Brain pericyte (primary cell): Measurements from ENCODE around the gene TREM1.
A peak's percentile ranks its signal among the peaks of the same experiment; 100 is the strongest.

Experiments
- DNase-seq: peaks from one replicate; pipeline ENCODE4 v3.0.0-alpha.2; 2012; ENCODE audit warnings: low read depth, low spot score

TREM1 gene

DNA sequence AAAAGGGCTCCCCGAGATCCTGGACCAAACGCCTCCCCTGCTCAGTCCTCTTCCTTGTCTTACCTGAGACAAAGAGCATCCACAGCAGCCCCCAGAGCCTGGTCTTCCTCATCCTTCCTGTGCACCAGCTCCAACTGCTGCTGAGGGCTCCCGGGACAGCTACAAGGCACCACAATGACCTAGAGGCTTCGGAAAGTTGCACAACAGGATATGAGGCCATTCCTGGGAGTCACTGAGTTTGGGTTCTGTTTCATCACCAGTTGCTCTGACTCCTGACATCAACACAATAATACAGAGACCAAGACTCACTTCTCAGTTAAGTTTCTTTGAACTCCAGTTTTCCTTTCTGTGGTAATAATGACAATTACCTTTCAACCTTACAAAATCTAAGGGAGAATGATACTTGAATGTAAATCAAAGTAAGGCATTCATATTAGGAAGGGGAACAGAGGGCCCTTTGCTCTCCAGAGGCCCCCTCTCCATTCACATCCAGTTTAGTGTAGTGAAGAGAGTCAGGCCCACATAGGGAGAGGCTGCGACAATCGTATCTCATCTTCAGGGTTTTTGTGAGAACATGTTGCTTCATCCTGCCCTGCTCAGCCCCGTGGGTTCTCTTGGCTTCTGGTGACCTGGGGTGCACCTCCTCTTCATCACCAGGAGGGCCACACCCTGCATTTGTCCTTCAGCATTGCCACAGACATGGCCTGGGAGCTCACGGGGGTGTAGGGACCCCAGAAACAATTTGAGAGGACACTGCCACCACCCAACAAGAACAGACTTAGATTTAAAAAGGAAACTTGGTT, at the start of gene TREM1:
Gene TREM1 (minus strand): TSS at position 139 of the 803 bp plus-strand sequence. CDS start 27 bp downstream, at position 112.
- no peak for DNase-seq

DNA sequence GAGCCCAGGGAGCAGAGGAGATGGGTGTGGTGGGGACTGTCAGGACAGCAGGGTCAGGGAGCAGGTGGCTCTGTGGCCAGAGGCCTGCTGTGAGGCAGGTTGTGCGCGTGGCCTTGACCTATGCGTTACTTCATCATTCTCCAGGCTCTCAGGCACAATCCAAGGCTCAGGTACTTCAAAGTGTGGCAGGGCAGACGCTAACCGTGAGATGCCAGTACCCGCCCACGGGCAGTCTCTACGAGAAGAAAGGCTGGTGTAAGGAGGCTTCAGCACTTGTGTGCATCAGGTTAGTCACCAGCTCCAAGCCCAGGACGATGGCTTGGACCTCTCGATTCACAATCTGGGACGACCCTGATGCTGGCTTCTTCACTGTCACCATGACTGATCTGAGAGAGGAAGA, 49.5 kb upstream of the TREM1 start:
- no peak for DNase-seq

DNA sequence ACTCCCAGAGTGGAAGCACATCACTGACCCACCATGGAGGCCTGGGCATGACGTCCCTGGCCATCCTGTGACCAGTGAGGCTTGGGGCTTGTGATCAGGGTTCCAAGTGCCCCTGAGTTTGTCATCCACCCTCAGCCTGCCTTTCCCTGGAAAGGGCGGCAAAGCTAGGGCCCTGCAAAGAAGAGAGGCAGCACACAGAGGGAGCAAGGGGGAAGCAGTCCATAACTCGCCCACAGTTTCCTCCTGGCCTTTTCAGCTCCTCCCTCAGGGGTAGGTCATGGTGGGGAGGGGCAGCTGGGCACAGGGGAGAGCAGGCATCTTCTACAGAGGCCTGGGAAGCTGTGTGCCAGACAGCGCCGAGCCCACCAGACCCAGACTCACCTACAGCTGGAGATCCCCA, 48.8 kb upstream of the TREM1 start, which contains the start of gene NCR2:
Gene NCR2 (plus strand): TSS at position 313 of the 400 bp plus-strand sequence. CDS start 269 bp downstream, outside the sequence.
- no peak for DNase-seq

DNA sequence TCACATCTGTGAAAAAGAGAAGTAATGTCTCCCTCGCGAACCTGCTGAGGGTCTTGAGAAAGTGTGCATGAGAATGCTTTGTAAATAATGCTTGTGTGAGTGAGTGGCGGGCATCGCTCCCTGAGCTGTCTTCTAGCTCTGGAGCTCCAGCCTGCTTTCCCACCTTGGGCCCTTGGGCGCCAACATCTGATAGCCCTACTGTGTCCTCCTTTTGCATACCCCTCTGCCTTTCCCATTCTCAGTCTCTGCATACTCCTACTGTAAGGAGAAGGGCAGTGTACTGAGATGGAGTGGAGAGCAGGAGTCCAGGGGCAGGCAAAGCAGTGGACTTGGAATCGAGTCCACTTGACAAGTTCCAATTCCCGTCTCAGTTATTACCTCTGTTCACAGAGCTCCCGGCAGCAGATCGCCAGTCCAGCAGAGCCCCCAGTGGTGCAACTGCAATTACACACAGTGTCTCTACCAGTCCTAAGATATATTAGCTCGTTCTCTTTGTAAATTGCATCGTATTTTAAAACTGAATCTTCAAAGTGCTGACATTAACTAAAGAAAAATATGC, 48.1 kb upstream of the TREM1 start:
- DNase-seq = no peak

DNA sequence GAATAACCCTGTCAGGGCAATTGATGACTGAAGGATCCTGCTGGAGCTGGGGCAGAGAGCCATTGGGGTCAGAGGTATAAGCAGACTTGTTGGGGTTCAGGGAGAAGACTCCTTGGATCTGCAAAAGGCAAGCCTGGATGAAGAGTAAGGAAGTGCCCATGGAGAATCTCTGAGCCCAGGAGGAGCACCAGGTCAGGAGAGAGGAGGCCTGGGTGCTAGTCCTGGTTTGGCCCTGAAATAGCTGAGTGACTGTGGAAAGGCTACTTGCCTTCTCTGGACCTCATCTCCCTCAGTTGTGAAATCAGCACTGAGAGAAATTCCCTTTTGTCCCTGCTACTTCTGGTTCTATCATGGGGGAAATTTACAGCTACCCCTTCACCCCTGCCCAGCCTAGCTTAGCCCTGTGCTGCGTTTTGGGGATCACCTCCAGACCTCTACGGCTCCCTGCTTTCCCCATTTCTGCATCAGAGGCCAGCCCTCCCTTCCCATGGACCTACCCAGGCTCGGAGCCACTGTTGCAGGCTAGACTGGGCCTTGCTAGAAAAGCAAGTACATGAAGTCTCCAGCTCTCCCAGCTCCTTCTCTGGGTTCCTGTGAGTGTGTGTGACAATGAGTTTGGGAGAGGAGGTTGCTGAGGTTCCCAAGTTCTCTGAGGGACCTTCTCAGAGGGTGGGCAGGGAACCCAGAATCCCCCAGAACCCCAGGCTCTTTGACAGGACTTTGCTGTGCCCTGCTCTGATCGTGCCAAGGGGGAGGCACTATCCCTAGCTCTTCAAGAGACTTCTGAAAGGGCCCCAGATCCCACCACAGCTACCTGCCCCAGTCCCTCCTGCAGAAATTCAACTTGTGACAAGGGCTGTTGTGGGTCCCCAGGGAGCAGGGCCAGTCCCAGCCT, 46.6 kb upstream of the TREM1 start:
- DNase-seq = no peak

DNA sequence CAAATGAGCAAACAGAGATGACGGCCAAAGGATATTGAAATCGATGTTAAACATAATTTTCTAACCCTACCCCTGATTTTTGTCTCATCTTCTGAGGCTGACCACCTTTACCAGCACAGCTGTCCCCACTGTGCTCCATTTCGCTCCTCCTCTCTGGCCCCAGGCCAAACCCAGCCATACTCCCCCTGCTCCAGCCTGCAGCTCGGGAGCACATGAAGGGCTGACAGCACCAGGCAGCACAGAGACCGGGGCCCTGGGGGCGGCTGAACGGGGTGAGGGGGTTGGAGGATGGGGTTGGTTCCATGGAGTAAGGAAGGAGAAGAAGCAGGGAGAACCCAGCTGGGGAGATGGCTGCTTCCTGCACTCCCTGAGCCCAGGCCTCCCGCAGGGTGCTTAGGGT, 45.8 kb upstream of the TREM1 start:
- DNase-seq = no peak

DNA sequence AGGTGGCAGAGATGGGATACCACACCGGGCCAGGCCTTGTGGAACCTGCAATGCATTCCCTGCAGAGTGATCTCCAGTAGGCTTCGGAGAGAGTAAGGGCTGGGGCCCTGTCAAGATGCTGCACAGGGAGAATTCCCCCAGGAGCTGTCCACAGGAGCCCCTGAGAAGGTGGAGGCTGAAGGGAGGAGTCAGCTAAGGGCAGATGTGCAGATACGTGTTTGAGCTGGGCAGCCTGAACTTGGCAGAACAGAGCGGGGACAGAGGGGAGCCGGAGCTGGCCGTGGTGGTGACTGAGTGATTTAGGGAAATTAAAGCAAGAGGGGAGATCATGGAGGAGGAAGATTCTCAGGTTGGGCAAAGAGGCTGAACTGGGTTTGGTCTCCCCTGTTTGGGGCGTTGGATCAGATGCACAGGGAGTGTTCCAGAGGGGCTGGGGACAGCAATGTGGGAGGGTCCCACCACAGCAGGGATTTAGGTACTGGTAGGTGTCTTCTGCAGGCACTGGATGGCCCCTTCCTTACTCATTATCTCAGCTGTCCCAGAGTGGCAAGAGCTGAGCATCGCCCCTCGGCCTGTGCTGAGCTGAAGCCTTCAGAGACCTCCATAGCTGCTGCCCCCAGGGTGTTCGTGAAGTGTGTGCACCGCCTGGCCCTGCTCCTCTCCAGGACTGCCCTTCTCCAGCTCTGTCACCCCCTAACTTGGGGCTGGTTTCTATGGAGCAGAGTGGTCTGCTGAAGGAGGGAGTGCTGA, 45.1 kb upstream of the TREM1 start:
- no peak for DNase-seq

DNA sequence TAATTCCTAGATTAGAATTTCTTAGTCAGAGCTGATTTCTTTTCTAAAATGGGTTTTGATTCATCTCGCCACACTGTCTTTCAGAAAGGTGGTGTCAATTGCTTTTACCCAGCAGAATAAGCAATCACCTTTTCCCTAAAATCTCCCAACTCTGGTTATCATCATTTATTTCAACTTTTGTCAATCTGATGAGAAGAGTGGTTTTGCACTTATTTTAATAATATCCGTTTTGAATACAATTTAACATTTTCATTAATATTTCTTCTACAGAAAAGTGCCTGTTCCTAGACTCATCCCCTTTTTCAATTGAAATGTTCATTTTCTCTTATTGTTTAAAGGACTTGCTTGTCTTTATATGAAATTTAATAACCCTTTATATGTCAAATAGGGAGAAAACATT, 40.7 kb upstream of the TREM1 start:
- no peak for DNase-seq

DNA sequence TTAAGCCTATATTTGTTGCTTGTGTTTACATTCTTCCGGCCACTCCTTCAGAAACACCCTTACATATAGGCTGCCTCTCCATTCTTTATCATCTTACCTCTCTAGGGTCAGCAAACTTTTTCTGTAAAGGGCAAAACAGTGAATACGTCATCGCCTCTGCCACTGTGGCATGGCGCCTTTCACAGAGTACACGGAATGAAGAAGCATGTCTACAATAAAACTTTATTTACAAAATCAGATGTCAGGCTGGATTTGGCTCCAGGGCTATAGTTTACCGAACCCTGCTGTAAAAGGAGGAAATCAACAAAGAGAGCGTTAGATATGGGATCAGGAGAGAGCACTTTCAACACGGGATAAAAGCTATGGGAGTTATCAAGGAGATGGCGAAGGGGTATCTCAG, 39.6 kb upstream of the TREM1 start:
- no peak for DNase-seq

DNA sequence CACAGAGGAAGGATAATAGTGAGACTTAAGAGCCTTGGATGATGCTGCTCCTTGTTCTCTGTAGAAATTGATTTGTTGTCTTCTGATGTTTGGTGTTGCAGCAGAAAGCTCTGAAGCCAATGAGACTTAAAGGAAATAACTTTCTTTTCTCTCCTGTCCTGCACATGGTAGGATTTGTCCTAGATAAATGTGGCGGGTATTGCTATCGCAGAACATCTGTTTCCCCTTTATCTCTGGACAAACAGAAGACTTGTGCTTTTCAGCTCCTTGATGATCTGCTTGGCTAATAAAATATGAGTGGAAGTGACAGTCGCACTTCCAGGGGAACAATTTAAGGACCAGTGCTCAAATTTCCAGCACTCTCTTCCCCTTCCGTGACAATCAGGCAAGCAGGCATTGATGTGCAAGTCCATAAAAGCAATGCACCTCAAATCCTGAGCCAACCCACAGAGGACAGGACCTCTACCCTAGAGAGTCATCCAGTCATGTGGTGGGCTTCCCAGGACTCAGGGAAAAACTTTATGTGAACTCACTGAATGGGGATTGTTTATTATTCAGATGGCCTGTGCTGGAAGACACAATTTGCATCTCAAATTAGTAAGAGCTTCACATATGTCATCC, 39.1 kb upstream of the TREM1 start:
- no peak for DNase-seq

DNA sequence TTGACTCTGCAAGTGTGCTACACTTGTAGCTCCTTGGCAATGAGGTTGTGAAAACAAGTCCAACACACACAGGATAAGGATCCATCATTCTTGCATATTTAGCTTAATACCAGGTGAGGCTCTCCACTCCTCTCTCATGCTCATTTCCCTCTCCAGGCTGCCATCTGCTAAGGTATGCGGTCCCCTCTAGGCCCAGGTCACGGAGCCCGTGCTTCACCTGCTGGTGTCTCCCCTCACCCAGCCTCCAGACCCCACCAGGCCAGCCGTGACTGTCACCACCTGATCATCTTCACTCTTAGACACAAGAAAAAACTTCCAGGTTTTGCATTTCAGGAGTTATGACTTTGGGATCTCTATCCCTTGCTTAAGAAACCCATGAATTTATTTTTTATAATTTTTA, 34.7 kb upstream of the TREM1 start:
- no peak for DNase-seq

DNA sequence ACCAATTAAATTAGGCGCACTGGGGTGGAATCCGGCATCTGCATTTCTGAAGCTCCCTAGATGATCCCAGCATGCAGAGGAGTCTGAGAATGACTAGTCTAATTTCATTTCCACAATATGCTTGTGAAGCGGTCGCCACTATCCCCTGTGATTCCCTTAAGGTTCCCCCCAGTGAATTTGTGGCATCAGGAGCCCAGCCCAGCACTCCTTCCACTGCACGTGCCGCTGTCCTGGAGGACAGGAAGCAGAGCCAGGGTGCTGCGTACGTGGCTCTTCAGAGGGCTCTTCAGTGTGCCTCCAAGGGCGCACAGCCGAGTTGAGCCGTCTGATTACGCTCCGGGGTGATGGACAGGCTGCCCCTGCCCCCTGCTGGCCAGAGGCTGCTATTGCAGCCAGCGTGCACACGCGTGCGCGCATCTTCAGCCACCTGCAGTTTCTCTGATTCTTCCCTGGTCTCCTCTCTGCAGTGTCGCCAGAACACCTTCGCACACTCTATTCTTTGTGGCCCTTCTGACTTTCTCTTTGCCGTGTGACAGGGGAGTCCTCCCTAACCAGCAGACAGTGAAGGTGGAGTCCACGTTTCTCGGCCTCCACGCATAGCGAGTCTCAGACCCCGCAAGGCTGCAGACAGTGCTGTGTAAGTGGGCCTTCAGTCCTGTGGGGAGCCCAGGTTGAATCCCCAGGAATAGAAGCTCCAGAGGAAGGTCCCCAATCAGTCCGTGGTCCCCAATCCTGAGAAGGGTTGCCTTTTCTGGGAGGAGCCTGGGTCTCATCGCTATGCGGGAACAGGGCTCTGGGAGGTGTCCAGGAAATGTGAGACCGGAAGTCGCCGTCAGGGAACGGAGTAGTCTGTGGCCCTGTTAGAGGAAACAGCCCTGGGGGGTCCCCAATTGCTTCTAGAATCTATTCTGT, 32.4 kb upstream of the TREM1 start:
- peak; percentile 13 for DNase-seq

DNA sequence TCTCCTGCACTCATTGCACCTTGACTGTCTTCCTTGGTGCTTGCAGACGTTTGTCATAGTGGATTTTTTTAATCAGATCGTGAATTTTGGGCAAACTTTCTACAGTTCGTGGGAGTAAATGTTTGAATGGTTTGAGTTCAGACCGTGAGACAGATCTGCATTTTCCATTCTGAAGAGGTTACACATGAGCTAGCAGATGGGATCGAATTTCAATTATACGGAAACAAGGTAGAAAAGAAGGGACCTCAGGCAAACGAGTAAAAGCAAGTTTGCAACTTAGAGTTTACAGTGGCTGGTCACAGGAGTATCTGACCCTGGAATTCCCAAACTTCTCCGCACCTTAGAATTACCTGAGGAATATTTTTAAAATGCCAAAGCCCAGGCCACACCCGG, 31.8 kb upstream of the TREM1 start:
- no peak for DNase-seq

DNA sequence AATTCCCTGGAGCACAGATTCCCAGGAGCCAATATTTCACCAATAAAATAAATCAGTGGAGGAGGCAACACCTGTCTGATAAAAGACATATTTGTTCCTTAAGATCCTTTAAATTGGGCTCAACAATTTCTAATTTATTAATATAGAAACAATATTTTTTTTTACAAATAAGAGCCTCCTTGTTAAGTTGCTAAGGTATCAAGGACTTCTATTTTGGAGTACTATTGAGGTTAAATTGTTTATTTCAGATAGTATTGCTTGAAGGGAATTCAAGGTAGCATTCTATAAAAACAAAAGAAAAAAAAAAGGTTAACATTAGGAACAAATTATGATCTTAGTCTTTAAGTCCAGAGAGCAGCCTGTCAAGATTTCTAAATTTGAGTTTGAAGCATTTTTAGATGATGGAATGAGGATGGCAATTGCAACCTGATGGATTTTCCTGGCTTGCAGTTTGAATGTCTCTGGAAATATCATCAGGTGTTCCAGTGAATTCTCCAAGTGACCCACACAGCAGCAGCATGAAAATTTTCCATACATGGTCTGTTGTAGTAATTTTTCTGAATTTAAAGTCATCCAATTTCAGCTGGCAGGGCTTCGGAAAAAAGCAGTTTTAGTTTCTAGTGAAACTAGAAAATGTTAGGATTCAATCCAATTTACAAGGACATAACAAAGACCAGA, 29.6 kb upstream of the TREM1 start:
- no peak for DNase-seq

DNA sequence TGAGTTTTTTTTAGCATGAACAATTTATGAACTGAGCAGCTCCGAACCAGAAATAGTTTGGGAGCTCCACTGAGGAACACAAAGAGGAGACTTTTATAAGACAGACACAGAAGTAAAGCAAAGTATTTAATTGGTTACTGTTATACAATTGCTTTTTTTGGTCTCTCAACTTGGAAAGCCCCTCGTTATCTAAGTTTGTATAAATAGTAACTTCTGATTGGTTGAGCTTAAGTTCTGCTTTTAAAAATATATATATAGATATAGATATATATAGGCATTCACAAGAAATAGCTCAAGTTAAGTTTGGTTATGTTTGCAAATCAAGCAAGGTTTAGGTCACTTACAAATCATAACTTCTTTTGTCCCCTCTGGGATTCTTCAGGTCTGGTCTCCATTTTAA, 28.7 kb upstream of the TREM1 start:
- DNase-seq = no peak

DNA sequence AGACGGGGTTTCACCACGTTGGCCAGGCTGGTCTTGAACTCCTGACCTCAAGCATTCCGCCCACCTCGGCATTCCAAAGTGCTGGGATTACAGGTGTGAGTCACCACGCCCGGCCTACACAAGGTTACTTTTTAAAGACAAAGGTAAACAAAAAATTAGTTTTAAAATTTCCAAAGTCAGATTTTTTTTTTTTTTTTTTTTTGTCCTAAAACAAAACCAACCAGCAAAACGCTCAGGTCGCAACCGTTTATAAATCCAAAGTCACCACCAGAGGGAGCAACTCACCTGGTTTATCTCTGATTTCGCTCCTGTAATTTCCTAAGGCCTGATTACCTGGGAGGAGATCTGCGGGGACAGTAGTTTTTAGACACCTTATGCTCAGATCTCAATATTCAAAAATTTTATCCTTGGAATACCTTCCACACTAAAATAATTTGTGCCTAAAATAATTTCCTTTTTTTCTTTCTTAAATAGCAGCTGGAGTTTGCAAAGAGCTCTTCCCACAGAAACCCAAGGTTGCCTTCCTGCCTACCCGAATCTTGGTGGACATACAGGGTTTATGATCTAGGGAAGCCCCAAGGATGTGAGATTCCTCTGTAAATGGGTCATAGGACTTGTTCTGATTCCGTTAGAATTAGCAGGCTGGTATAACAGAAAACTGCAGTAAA, 19.8 kb upstream of the TREM1 start:
- no peak for DNase-seq

DNA sequence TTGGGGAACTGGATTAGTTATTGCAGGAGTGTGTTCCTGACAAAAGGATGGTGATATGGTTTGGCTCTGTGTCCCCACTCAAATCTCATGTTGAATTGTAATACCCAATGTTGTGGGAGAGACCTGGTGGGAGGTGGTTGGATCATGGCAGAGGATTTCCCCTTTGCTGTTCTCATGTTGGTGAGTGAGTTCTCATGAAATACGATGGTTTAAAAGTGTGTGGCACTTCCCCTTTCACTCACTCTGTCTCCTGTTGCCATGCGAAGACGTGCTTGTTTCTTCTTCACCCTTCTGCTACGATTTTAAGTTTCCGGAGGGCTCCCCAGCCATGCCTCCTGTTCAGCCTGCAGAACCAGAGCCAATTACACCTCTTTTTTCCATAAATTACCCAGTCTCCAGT, 16.2 kb upstream of the TREM1 start:
- DNase-seq = no peak

DNA sequence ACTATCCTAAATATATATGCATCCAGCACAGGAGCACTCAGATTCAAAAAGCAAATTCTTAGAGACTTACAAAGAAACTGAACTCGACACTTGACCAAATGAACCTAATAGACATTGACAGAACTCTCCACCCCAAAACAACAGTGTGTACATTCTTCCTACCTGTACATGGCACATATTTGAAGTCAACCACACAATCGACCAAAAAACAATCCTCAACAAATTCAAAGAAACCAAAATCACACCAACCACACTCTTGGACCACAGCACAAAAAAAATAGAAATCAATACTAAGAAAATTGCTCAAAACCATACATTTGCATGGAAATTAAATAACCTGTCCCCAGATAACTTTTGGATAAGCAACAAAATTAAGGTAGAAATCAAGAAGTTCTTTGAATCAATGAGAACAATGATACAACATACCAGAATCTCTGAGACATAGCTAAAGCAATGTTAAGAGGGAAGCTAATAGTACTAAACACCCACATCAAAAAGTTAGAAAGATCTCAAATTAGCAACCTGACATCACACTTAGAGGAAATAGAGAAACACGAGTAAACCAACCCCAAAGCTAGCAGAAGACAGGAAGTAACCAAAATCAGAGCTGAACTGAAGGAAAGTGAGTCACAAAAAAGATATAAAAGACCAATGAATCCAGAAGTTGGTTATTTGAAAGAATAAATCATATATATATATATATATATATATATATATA, 12.5 kb upstream of the TREM1 start:
- DNase-seq = no peak
